Measurements from ENCODE around the gene CENATAC. TPM values are rescaled to one million over a fixed set of nuclear protein-coding genes. Genes with fewer than 3 reads are reported as not detected.

Gene CENATAC
- polyA plus RNA-seq, 1 donor from 2014 or later = 70.3 TPM

DNA sequence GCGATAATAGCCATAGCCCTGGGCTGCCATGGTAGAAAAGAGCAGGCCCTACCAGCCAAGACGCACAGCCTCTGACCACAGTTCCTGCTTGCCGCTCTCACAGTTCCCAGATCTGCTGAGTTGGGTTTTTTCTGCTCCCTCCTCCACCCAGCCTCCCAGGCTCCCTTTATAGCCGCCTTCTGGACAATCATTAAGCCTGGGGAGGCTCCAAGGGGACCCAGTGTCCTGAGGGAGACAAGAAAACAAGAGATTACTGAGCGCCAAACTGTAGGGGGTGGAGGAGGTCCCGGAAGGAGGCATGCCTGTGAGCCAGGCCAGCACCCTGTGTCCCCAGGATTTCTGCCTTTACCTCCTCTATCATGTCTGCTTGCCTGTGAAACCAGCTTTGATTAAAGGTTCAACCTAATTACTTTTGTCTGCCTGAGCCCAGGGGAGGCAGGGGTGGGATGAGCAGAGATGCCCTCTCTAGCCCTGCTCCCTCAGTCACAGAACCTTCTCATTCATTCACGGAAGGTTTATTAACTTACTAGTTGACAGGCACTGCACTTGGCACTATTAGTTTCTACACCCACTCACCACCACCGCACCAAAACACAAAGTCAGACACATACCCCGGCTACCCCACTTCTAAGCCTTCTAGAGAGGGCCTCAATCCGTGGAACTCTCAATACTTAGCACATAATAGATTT lies 31.5 kb downstream of the CENATAC start:
- Histone ChIP-seq H2AFZ (ENCODE audit: low read depth, low read length) (no peak overlapping the region), H3K27me3 (ENCODE audit: insufficient read depth, low read depth, low read length) (no peaks in the 10 kb centered on the region), H3K9ac (ENCODE audit: low read length) (peak overlapping the region; percentile 88), H3F3A (ENCODE audit: insufficient read depth, low read length, poor library complexity, severe bottlenecking) (no peaks in the 10 kb centered on the region), H3K79me2 (replicated peaks; ENCODE audit: insufficient read depth, low read length) (peaks cover 9% of the 10 kb centered on the region), H3K27ac (ENCODE audit: low read length) (no peak overlapping the region), H3K4me2 (ENCODE audit: low read length) (peak overlapping the region; percentile 97), H3K4me3 (ENCODE audit: low read length) (peak overlapping the region; percentile 99), H3K36me3 (ENCODE audit: insufficient read depth, low read length) (no peaks in the 10 kb centered on the region), H3K9me3 (ENCODE audit: low read length) (no peaks in the 10 kb centered on the region), H4K20me1 (ENCODE audit: insufficient read depth) (no peaks in the 10 kb centered on the region), H3K9me2 (ENCODE audit: insufficient read depth, low read length) (no peaks in the 10 kb centered on the region)
- TF ChIP-seq, protein P1, sequence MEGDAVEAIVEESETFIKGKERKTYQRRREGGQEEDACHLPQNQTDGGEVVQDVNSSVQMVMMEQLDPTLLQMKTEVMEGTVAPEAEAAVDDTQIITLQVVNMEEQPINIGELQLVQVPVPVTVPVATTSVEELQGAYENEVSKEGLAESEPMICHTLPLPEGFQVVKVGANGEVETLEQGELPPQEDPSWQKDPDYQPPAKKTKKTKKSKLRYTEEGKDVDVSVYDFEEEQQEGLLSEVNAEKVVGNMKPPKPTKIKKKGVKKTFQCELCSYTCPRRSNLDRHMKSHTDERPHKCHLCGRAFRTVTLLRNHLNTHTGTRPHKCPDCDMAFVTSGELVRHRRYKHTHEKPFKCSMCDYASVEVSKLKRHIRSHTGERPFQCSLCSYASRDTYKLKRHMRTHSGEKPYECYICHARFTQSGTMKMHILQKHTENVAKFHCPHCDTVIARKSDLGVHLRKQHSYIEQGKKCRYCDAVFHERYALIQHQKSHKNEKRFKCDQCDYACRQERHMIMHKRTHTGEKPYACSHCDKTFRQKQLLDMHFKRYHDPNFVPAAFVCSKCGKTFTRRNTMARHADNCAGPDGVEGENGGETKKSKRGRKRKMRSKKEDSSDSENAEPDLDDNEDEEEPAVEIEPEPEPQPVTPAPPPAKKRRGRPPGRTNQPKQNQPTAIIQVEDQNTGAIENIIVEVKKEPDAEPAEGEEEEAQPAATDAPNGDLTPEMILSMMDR (IDR thresholded peaks at IDR 0.05; ENCODE audit: poor library complexity, severe bottlenecking) = no peak
- TF ChIP-seq, protein P2, sequence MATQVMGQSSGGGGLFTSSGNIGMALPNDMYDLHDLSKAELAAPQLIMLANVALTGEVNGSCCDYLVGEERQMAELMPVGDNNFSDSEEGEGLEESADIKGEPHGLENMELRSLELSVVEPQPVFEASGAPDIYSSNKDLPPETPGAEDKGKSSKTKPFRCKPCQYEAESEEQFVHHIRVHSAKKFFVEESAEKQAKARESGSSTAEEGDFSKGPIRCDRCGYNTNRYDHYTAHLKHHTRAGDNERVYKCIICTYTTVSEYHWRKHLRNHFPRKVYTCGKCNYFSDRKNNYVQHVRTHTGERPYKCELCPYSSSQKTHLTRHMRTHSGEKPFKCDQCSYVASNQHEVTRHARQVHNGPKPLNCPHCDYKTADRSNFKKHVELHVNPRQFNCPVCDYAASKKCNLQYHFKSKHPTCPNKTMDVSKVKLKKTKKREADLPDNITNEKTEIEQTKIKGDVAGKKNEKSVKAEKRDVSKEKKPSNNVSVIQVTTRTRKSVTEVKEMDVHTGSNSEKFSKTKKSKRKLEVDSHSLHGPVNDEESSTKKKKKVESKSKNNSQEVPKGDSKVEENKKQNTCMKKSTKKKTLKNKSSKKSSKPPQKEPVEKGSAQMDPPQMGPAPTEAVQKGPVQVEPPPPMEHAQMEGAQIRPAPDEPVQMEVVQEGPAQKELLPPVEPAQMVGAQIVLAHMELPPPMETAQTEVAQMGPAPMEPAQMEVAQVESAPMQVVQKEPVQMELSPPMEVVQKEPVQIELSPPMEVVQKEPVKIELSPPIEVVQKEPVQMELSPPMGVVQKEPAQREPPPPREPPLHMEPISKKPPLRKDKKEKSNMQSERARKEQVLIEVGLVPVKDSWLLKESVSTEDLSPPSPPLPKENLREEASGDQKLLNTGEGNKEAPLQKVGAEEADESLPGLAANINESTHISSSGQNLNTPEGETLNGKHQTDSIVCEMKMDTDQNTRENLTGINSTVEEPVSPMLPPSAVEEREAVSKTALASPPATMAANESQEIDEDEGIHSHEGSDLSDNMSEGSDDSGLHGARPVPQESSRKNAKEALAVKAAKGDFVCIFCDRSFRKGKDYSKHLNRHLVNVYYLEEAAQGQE (IDR thresholded peaks at IDR 0.05; ENCODE audit: borderline replicate concordance) = no peak
- TF ChIP-seq RAD21 (conservative IDR thresholded peaks at IDR 0.05) (no peak), TAF1 (IDR thresholded peaks at IDR 0.05; ENCODE audit: low read depth) (no peak), SMC3 (conservative IDR thresholded peaks at IDR 0.05; ENCODE audit: poor library complexity) (no peak), EZH2 (IDR thresholded peaks at IDR 0.05; ENCODE audit: borderline replicate concordance, insufficient read depth, low read length, poor library complexity, severe bottlenecking) (no peak), EP300 (conservative IDR thresholded peaks at IDR 0.05; ENCODE audit: poor library complexity, severe bottlenecking) (no peak), POLR2AphosphoS5 (IDR thresholded peaks at IDR 0.05) (no peak), MXI1 (conservative IDR thresholded peaks at IDR 0.05; ENCODE audit: poor library complexity, severe bottlenecking) (no peak)

DNA sequence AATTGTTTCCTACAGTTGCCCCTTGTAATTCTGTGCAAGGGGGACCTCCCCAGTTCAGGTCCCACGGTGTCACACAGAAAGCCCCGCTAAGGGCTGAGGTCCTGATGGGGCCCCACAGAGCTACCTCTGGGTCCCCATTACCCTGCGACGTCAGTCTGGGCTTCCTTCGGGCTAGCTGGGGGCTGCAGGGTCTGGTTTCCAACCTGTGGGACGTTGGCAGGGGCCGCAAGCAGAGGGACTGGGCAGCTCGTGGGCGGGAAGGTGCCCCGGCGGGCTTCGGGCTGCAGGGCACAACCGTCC lies 32.0 kb downstream of the CENATAC start:
- Histone ChIP-seq H3K4me3 (ENCODE audit: low read length) (peak overlapping the region; percentile 99), H3K9me3 (ENCODE audit: low read length) (no peaks in the 10 kb centered on the region), H2AFZ (ENCODE audit: low read depth, low read length) (peak overlapping the region; percentile 98), H3K36me3 (ENCODE audit: insufficient read depth, low read length) (no peaks in the 10 kb centered on the region), H3K4me2 (ENCODE audit: low read length) (peak overlapping the region; percentile 97), H3K9ac (ENCODE audit: low read length) (peak overlapping the region; percentile 88), H3K9me2 (ENCODE audit: insufficient read depth, low read length) (no peaks in the 10 kb centered on the region), H3F3A (ENCODE audit: insufficient read depth, low read length, poor library complexity, severe bottlenecking) (no peaks in the 10 kb centered on the region), H3K79me2 (replicated peaks; ENCODE audit: insufficient read depth, low read length) (peaks cover 9% of the 10 kb centered on the region), H3K27me3 (ENCODE audit: insufficient read depth, low read depth, low read length) (no peaks in the 10 kb centered on the region), H3K27ac (ENCODE audit: low read length) (no peak overlapping the region), H4K20me1 (ENCODE audit: insufficient read depth) (no peaks in the 10 kb centered on the region)
- TF ChIP-seq TAF1 (IDR thresholded peaks at IDR 0.05; ENCODE audit: low read depth) = no peak
- TF ChIP-seq, protein P2 (IDR thresholded peaks at IDR 0.05; ENCODE audit: borderline replicate concordance) = no peak
- TF ChIP-seq SMC3 (conservative IDR thresholded peaks at IDR 0.05; ENCODE audit: poor library complexity) = no peak
- TF ChIP-seq RAD21 (conservative IDR thresholded peaks at IDR 0.05) = no peak
- no peak for TF ChIP-seq MXI1 (conservative IDR thresholded peaks at IDR 0.05; ENCODE audit: poor library complexity, severe bottlenecking)

All from neural cell (in vitro differentiated cells).